ENCODE measurements around the gene LDB2.

LDB2 gene

GRCh38 chr4:16685536-16685935, 212.9 kb downstream of the LDB2 start:
- no peak for DNase-seq (ENCODE audit: low read depth)

- no peak for DNase-seq (ENCODE audit: low read depth)
These were observed 213.5 kb downstream of the LDB2 start for GRCh38 chr4:16684935-16685334.

GRCh38 chr4:16684097-16684496, 214.3 kb downstream of the LDB2 start:
- DNase-seq (ENCODE audit: low read depth), result no peak

GRCh38 chr4:16682975-16683374, 215.5 kb downstream of the LDB2 start:
- no peak for DNase-seq (ENCODE audit: low read depth)

GRCh38 chr4:16677001-16677944, 221.2 kb downstream of the LDB2 start:
- no peak for DNase-seq (ENCODE audit: low read depth)

GRCh38 chr4:16676230-16676770, 222.1 kb downstream of the LDB2 start:
- DNase-seq (ENCODE audit: low read depth), result no peak

GRCh38 chr4:16674082-16674481, 224.4 kb downstream of the LDB2 start:
- no peak for DNase-seq (ENCODE audit: low read depth)

GRCh38 chr4:16672421-16672820, 226.0 kb downstream of the LDB2 start:
- no peak for DNase-seq (ENCODE audit: low read depth)

GRCh38 chr4:16671741-16672140, 226.7 kb downstream of the LDB2 start:
- no peak for DNase-seq (ENCODE audit: low read depth)

GRCh38 chr4:16670727-16671126, 227.7 kb downstream of the LDB2 start:
- no peak for DNase-seq (ENCODE audit: low read depth)

- DNase-seq (ENCODE audit: low read depth), result no peak
These were observed 229.4 kb downstream of the LDB2 start for GRCh38 chr4:16669036-16669435.

- DNase-seq (ENCODE audit: low read depth), result no peak
These were observed 230.0 kb downstream of the LDB2 start for GRCh38 chr4:16668488-16668887.

GRCh38 chr4:16667464-16667863, 231.0 kb downstream of the LDB2 start:
- no peak for DNase-seq (ENCODE audit: low read depth)

- no peak for DNase-seq (ENCODE audit: low read depth)
These were observed 232.4 kb downstream of the LDB2 start for GRCh38 chr4:16665942-16666551.

- DNase-seq (ENCODE audit: low read depth), result no peak
These were observed 234.7 kb downstream of the LDB2 start for GRCh38 chr4:16663732-16664131.

GRCh38 chr4:16663307-16663706, 235.1 kb downstream of the LDB2 start:
- no peak for DNase-seq (ENCODE audit: low read depth)

- no peak for DNase-seq (ENCODE audit: low read depth)
These were observed 236.6 kb downstream of the LDB2 start for GRCh38 chr4:16661813-16662212.

- DNase-seq (ENCODE audit: low read depth), result no peak
These were observed 237.8 kb downstream of the LDB2 start for GRCh38 chr4:16660656-16661055.

- no peak for DNase-seq (ENCODE audit: low read depth)
These were observed 238.8 kb downstream of the LDB2 start for GRCh38 chr4:16659694-16660093.

- no peak for DNase-seq (ENCODE audit: low read depth)
These were observed 239.4 kb downstream of the LDB2 start for GRCh38 chr4:16659079-16659478.

GRCh38 chr4:16658183-16658582, 240.3 kb downstream of the LDB2 start:
- DNase-seq (ENCODE audit: low read depth), result no peak

- no peak for DNase-seq (ENCODE audit: low read depth)
These were observed 243.3 kb downstream of the LDB2 start for GRCh38 chr4:16655111-16655510.

GRCh38 chr4:16652732-16653305, 245.6 kb downstream of the LDB2 start:
- DNase-seq (ENCODE audit: low read depth), result no peak

All from stimulated activated CD8-positive, alpha-beta memory T cell treated with anti-CD3 and anti-CD28 coated beads, Interleukin-12 subunit alpha, Interleukin-12 subunit beta, amount 100 ng/mL, for 4 hours (primary cell).